ENCODE results near the gene FBXO46. TPM values are rescaled to one million over a fixed set of nuclear protein-coding genes. Genes with fewer than 3 reads are reported as not detected.

The FBXO46 gene
- total and polyA plus RNA-seq, 2 donors (not counting 1 experiment from before 2014, with no cell fraction given): 19.9 to 44.5 TPM

- WGBS (ENCODE audit: insufficient coverage): 98% methylated on average over 25 of the region's 25 CpGs
- Mint-ChIP-seq H3K4me1 (peaks cover 37% of the 10 kb centered on the region), H3K4me3 (no peak overlapping the region), H3K27me3 (no peaks in the 10 kb centered on the region), H3K27ac (no peak overlapping the region), H3K9me3 (ENCODE audit: insufficient read depth) (no peaks in the 10 kb centered on the region)
- no peaks in the 10 kb centered on the region for H3K9me3 ChIP-seq (ENCODE audit: control extremely low read depth in 1 of 3, control insufficient read depth in 2 of 3, insufficient read depth in 1 of 3, low read length in 2 of 3)
- DNase-seq (no peak), ATAC-seq (ENCODE audit: low read depth) (no peak)
- H3K4me1 ChIP-seq (ENCODE audit: control insufficient read depth in 2 of 2, insufficient read depth in 2 of 2, low read length in 2 of 2): peaks cover 9 to 16% of the 10 kb centered on the region in 2 donors
- intact Hi-C loops (cut with micrococcal nuclease): no loop called here
- no peak overlapping the region for H3K4me3 ChIP-seq (ENCODE audit: control extremely low read depth in 1 of 5, extremely low read depth in 1 of 5, insufficient read depth in 1 of 5, low read depth in 2 of 5, low read length in 4 of 5)
- no peak overlapping the region for H3K27ac ChIP-seq (ENCODE audit: low read length in 2 of 2)
- no peak overlapping the region for H3K4me2 ChIP-seq (replicated peaks; ENCODE audit: low read depth, low read length, poor library complexity, severe bottlenecking)
- peaks cover 83% of the 10 kb centered on the region for H3K79me2 ChIP-seq (ENCODE audit: control insufficient read depth, insufficient read depth, low read length)
- TF ChIP-seq CTCF (IDR thresholded peaks at IDR 0.05) (no peak), EZH2 (IDR thresholded peaks at IDR 0.05; ENCODE audit: borderline replicate concordance, insufficient read depth, low read depth, low read length, poor library complexity, severe bottlenecking) (no peak)
- no peak overlapping the region for H3K9ac ChIP-seq (ENCODE audit: low read length)
- H2AFZ ChIP-seq (ENCODE audit: insufficient read depth, low read depth, low read length, poor library complexity, severe bottlenecking): no peak overlapping the region
- peaks cover 0 to 18% of the 10 kb centered on the region in 2 experiments for H3K36me3 ChIP-seq (replicated peaks in 1 of 2; ENCODE audit: control extremely low read depth in 1 of 2, control insufficient read depth in 1 of 2, extremely low read depth in 1 of 2, insufficient read depth in 2 of 2, low read length in 1 of 2)
- CTCF ChIA-PET: no interaction called here
- peaks cover 32% of the 10 kb centered on the region for H4K20me1 ChIP-seq (ENCODE audit: control insufficient read depth, insufficient read depth, low read length, poor library complexity, severe bottlenecking)
- POLR2A ChIA-PET: no interaction called here
- H3K27me3 ChIP-seq (replicated peaks in 1 of 4; ENCODE audit: control extremely low read depth in 1 of 4, control insufficient read depth in 3 of 4, insufficient read depth in 4 of 4, low read length in 3 of 4): no peaks in the 10 kb centered on the region
Observed at GRCh38 chr19:45712699-45713067, 18.0 kb downstream of the FBXO46 start.

GRCh38 chr19:45711851-45712698 is 18.6 kb downstream of the FBXO46 start:
- no peaks in the 10 kb centered on the region for H3K27me3 Mint-ChIP-seq
- Histone ChIP-seq H3K36me3 (replicated peaks in 1 of 2; ENCODE audit: control extremely low read depth in 1 of 2, control insufficient read depth in 1 of 2, extremely low read depth in 1 of 2, insufficient read depth in 2 of 2, low read length in 1 of 2) (peaks cover 0 to 18% of the 10 kb centered on the region in 2 experiments), H3K4me2 (replicated peaks; ENCODE audit: low read depth, low read length, poor library complexity, severe bottlenecking) (no peak overlapping the region), H3K27me3 (replicated peaks in 1 of 4; ENCODE audit: control extremely low read depth in 1 of 4, control insufficient read depth in 3 of 4, insufficient read depth in 4 of 4, low read length in 3 of 4) (no peaks in the 10 kb centered on the region), H3K27ac (ENCODE audit: low read length in 2 of 2) (no peak overlapping the region), H3K9ac (ENCODE audit: low read length) (no peak overlapping the region), H2AFZ (ENCODE audit: insufficient read depth, low read depth, low read length, poor library complexity, severe bottlenecking) (no peak overlapping the region), H3K9me3 (ENCODE audit: control extremely low read depth in 1 of 3, control insufficient read depth in 2 of 3, insufficient read depth in 1 of 3, low read length in 2 of 3) (no peaks in the 10 kb centered on the region), H4K20me1 (ENCODE audit: control insufficient read depth, insufficient read depth, low read length, poor library complexity, severe bottlenecking) (peaks cover 32% of the 10 kb centered on the region), H3K4me3 (ENCODE audit: control extremely low read depth in 1 of 5, extremely low read depth in 1 of 5, insufficient read depth in 1 of 5, low read depth in 2 of 5, low read length in 4 of 5) (no peak overlapping the region), H3K4me1 (ENCODE audit: control insufficient read depth in 2 of 2, insufficient read depth in 2 of 2, low read length in 2 of 2) (peaks cover 9 to 20% of the 10 kb centered on the region in 2 donors), H3K79me2 (ENCODE audit: control insufficient read depth, insufficient read depth, low read length) (peaks cover 82% of the 10 kb centered on the region)
- 96% methylated on average over 75 of the region's 76 CpGs for WGBS (ENCODE audit: insufficient coverage)
- ChIA-PET CTCF (no interaction called here), POLR2A (no interaction called here)
- H3K4me1 Mint-ChIP-seq: peaks cover 35% of the 10 kb centered on the region
- ATAC-seq (ENCODE audit: low read depth) (no peak), DNase-seq (no peak)
- no peak overlapping the region for H3K4me3 Mint-ChIP-seq
- no peak overlapping the region for H3K27ac Mint-ChIP-seq
- no peak for TF ChIP-seq EZH2 (IDR thresholded peaks at IDR 0.05; ENCODE audit: borderline replicate concordance, insufficient read depth, low read depth, low read length, poor library complexity, severe bottlenecking)
- TF ChIP-seq CTCF (IDR thresholded peaks at IDR 0.05): no peak
- no peaks in the 10 kb centered on the region for H3K9me3 Mint-ChIP-seq (ENCODE audit: insufficient read depth)
- intact Hi-C loops (cut with micrococcal nuclease): no loop called here
